ENCODE data around the gene ZYG11A. TPM values are rescaled to one million over a fixed set of nuclear protein-coding genes. Genes with fewer than 3 reads are reported as not detected.

The ZYG11A gene
- total and polyA plus RNA-seq, 2 of the 13 experiments (the other 11 are each of a cell fraction or from before 2014, with no cell fraction given) = not detected

DNA sequence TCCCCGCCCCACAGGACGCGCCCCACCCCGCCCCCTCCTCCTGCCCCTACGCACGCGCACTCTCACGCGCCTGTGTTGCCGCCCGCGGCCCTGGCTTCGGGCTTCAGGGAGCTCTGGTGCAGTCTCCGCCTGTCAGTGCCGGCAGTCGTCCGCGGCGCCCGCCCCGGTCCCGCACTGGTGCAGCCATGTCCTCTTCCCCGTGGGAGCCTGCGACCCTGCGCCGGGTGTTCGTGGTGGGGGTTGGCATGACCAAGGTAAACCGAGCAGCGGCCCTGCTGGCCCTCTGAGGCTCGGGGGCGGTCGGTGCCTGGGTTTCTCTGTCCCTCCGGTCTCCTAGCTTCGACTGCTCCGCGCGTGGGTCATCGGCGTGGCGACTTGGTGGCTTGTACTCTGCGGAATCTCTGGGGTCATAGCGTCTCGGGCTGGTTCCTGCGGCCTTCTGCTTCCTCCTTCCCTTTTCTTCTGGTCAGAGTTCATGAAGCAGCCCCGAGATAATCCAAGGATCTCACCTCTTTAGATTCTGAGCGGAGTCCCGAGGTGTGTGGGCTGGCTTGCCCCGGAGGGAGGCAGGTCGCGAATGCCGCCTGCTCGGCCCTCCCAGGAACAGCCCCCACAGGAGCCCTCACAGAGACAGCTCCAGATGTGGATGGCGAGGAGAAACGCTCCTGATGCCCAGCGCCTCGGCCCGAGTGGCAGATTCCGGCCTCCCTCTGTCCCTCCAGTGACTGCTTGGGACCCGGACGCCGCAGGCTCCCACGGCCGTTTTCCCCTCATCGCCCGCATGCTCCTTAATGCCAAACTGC is 84.9 kb downstream of the ZYG11A start, which contains the start of gene SCP2 (continued):
- TF ChIP-seq, protein P1, sequence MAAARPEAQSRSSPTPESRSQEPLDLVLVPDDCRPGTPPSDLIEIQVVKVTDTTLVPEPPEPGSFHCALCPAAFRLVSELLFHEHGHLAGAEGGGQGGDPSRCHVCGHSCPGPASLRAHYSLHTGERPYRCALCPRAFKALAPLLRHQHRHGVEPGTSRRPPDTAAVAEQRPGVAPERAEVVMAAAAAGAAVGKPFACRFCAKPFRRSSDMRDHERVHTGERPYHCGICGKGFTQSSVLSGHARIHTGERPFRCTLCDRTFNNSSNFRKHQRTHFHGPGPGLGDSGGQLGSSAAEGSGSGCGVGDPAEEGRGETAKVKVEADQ (CRISPR knock-in tag; IDR thresholded peaks at IDR 0.05; ENCODE audit: borderline replicate concordance) = no peak
- no peak for TF ChIP-seq GTF3A (CRISPR knock-in tag; conservative IDR thresholded peaks at IDR 0.05)
- no peak for TF ChIP-seq ZNF660 (CRISPR knock-in tag; IDR thresholded peaks at IDR 0.05; ENCODE audit: borderline replicate concordance, low read depth)
- TF ChIP-seq FLYWCH1 (CRISPR knock-in tag; IDR thresholded peaks at IDR 0.05) = no peak
- no peak for TF ChIP-seq ZNF557 (CRISPR knock-in tag; IDR thresholded peaks at IDR 0.05)
- TF ChIP-seq, protein P2, sequence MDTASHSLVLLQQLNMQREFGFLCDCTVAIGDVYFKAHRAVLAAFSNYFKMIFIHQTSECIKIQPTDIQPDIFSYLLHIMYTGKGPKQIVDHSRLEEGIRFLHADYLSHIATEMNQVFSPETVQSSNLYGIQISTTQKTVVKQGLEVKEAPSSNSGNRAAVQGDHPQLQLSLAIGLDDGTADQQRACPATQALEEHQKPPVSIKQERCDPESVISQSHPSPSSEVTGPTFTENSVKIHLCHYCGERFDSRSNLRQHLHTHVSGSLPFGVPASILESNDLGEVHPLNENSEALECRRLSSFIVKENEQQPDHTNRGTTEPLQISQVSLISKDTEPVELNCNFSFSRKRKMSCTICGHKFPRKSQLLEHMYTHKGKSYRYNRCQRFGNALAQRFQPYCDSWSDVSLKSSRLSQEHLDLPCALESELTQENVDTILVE (CRISPR knock-in tag; IDR thresholded peaks at IDR 0.05) = peak; percentile 64; the same call in 1 of the 2 replicates
- TF ChIP-seq NR1H2 (CRISPR knock-in tag; IDR thresholded peaks at IDR 0.05; ENCODE audit: borderline replicate concordance, low read depth) = peak; percentile 53; the same call in 1 of the 2 replicates
- no peak for TF ChIP-seq NR2F1 (CRISPR knock-in tag; IDR thresholded peaks at IDR 0.05)
- TF ChIP-seq ZNF569 (CRISPR knock-in tag; IDR thresholded peaks at IDR 0.05; ENCODE audit: borderline replicate concordance) = 0 out of 2 replicates have a peak, but pooled peaks have one; percentile 42
- no peak for TF ChIP-seq FOXK2 (IDR thresholded peaks at IDR 0.05)
- TF ChIP-seq ARNTL (CRISPR knock-in tag; IDR thresholded peaks at IDR 0.05) = no peak
- no peak for TF ChIP-seq MTF1 (CRISPR knock-in tag; IDR thresholded peaks at IDR 0.05)
- peak; percentile 85; the same call in 1 of the 2 replicates for TF ChIP-seq ZNF160 (CRISPR knock-in tag; IDR thresholded peaks at IDR 0.05)
- TF ChIP-seq ZNF225 (CRISPR knock-in tag; IDR thresholded peaks at IDR 0.05) = no peak; the same call in 1 of the 2 replicates
- no peak for TF ChIP-seq MIER2 (CRISPR knock-in tag; IDR thresholded peaks at IDR 0.05)
- TF ChIP-seq PCBP2 (optimal IDR thresholded peaks at IDR 0.05; ENCODE audit: low read depth, low read length, poor library complexity, severe bottlenecking) = no peak
- no peak for TF ChIP-seq ZNF550 (CRISPR knock-in tag; IDR thresholded peaks at IDR 0.05; ENCODE audit: borderline replicate concordance)
- no peak for TF ChIP-seq ZZZ3 (CRISPR knock-in tag; IDR thresholded peaks at IDR 0.05; ENCODE audit: borderline replicate concordance)
- no peak for TF ChIP-seq RFX1 (IDR thresholded peaks at IDR 0.05)
- 0 out of 2 replicates have a peak, but pooled peaks have one; percentile 21 for TF ChIP-seq ZNF329 (CRISPR knock-in tag; IDR thresholded peaks at IDR 0.05; ENCODE audit: low read depth)
- TF ChIP-seq TP53 (CRISPR knock-in tag; conservative IDR thresholded peaks at IDR 0.05) = 0 out of 2 replicates have a peak, but pooled peaks have one; percentile 31
- no peak for TF ChIP-seq CBX1 (IDR thresholded peaks at IDR 0.05; ENCODE audit: low read depth)
- TF ChIP-seq, protein P3, sequence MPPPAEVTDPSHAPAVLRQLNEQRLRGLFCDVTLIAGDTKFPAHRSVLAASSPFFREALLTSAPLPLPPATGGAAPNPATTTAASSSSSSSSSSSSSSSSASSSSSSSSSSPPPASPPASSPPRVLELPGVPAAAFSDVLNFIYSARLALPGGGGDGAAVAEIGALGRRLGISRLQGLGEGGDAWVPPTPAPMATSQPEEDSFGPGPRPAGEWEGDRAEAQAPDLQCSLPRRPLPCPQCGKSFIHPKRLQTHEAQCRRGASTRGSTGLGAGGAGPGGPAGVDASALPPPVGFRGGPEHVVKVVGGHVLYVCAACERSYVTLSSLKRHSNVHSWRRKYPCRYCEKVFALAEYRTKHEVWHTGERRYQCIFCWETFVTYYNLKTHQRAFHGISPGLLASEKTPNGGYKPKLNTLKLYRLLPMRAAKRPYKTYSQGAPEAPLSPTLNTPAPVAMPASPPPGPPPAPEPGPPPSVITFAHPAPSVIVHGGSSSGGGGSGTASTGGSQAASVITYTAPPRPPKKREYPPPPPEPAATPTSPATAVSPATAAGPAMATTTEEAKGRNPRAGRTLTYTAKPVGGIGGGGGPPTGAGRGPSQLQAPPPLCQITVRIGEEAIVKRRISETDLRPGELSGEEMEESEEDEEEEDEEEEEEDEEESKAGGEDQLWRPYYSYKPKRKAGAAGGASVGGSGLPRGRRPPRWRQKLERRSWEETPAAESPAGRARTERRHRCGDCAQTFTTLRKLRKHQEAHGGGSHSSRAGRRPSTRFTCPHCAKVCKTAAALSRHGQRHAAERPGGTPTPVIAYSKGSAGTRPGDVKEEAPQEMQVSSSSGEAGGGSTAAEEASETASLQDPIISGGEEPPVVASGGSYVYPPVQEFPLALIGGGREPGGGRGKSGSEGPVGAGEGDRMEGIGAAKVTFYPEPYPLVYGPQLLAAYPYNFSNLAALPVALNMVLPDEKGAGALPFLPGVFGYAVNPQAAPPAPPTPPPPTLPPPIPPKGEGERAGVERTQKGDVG (CRISPR knock-in tag; IDR thresholded peaks at IDR 0.05; ENCODE audit: borderline replicate concordance) = no peak
- no peak for TF ChIP-seq U2AF1 (optimal IDR thresholded peaks at IDR 0.05; ENCODE audit: low read depth, low read length)
- no peak for TF ChIP-seq MTF2 (CRISPR knock-in tag; IDR thresholded peaks at IDR 0.05; ENCODE audit: borderline replicate concordance)

Measured in HepG2 (cell line).